Testis (tissue), 3 donors: ENCODE measurements around the gene PPM1L. TPM values are rescaled to one million over a fixed set of nuclear protein-coding genes. Genes with fewer than 3 reads are reported as not detected.

Source experiments
- DNase-seq: peaks from one replicate; pipeline ENCODE4 v3.0.0-alpha.2; 2019
- H3K27ac ChIP-seq, 2 donors: fragments of 200-600 bp; sonication (generic); one replicate each; pipeline ENCODE4 v1.5.1; 2019
- H3K27me3 ChIP-seq: fragments of 200-600 bp; sonication (generic); one replicate; pipeline ENCODE4 v1.5.1; 2019
- H3K36me3 ChIP-seq: fragments of 200-600 bp; sonication (generic); one replicate; pipeline ENCODE4 v1.5.1; 2017; ENCODE audit warnings: low read depth; ENCODE audit errors: missing control alignments
- H3K4me1 ChIP-seq: fragments of 200-600 bp; sonication (generic); one replicate; pipeline ENCODE4 v1.5.1; 2019
- H3K4me3 ChIP-seq, 2 donors: fragments of 200-600 bp; sonication (generic); one replicate each; pipeline ENCODE4 v1.5.1; 2017 to 2019
- H3K9me3 ChIP-seq: fragments of 200-600 bp; sonication (generic); one replicate; pipeline ENCODE4 v1.5.1; 2017
- CTCF ChIP-seq, 3 experiments: fragments of 450-650 bp in 2 of 3; fragments of 200-600 bp in 1 of 3; sonication (generic) in 1 of 3; IDR thresholded peaks; one replicate each; pipeline ENCODE4 v1.5.1; 2016 to 2019; ENCODE audit warnings: antibody characterized with exemption in 3 of 3, mild to moderate bottlenecking in 2 of 3, moderate library complexity in 1 of 3
- POLR2A ChIP-seq: fragments of 450-650 bp; IDR thresholded peaks from one replicate; pipeline ENCODE4 v1.6.1; 2017; ENCODE audit warnings: antibody characterized with exemption, mild to moderate bottlenecking, moderate library complexity
- WGBS, 2 donors: methylation state at CpG; one replicate each; pipeline ENCODE4 v1.1.5; 2018; 5-methylcytosine and 5-hydroxymethylcytosine counted together
- intact Hi-C: fragments of 100-400 bp; cut with DNase I; formaldehyde crosslinking; loops from one replicate; pipeline ENCODE4 v1.15.1; 2023; ENCODE audit warnings: low total_unique reads
- polyA plus RNA-seq: library from polyadenylated mRNA; stranded (reverse); fragments of 350-450 nt; fragmentation: Illumina TruSeq; extraction: RNeasy Lipid Tissue Mini Kit (QIAGEN cat#74804); gene quantifications from one replicate; pipeline ENCODE4 v1.2.3, GENCODE V29; 2014; ENCODE audit warnings: low read depth, low replicate concordance; ENCODE audit not compliant: insufficient read depth
- total RNA-seq, 2 donors: library from RNA; depleted of rRNA; stranded (reverse); fragments of >200 nt; gene quantifications; one replicate each; pipeline ENCODE4 v1.2.3, GENCODE V29; 2016

PPM1L gene
- total and polyA plus RNA-seq, 3 donors from 2014 or later, result 4.4 to 27.7 (median 19.6) TPM

GRCh38 chr3:160950954-160951353 is 194.9 kb downstream of the PPM1L start:
- TF ChIP-seq CTCF (IDR thresholded peaks at IDR 0.05) (no peak), POLR2A (no peak)
- no peak overlapping the region for H3K27ac ChIP-seq
- H3K4me3 ChIP-seq, result no peak overlapping the region
- WGBS, 2 donors, result 62 to 64% methylated on average over 2 of the region's 2 CpGs
- no peaks in the 10 kb centered on the region for H3K27me3 ChIP-seq
- no peaks in the 10 kb centered on the region for H3K9me3 ChIP-seq
- no peaks in the 10 kb centered on the region for H3K4me1 ChIP-seq
- intact Hi-C loops, result no loop called here
- DNase-seq, result no peak
- H3K36me3 ChIP-seq, result no peaks in the 10 kb centered on the region

- Histone ChIP-seq H3K27ac (no peak overlapping the region), H3K4me3 (no peak overlapping the region), H3K4me1 (no peaks in the 10 kb centered on the region), H3K27me3 (no peaks in the 10 kb centered on the region), H3K9me3 (no peaks in the 10 kb centered on the region), H3K36me3 (no peaks in the 10 kb centered on the region)
- 60 to 69% methylated on average over 8 of the region's 8 CpGs for WGBS, 2 donors
- DNase-seq, result no peak
- TF ChIP-seq POLR2A (no peak), CTCF (IDR thresholded peaks at IDR 0.05) (no peak)
- intact Hi-C loops, result no loop called here
Observed at GRCh38 chr3:160951642-160952487, 195.8 kb downstream of the PPM1L start.

GRCh38 chr3:160953686-160954085 is 197.7 kb downstream of the PPM1L start:
- no peak for TF ChIP-seq POLR2A
- TF ChIP-seq CTCF (IDR thresholded peaks at IDR 0.05), result no peak
- Histone ChIP-seq H3K36me3 (no peaks in the 10 kb centered on the region), H3K27me3 (no peaks in the 10 kb centered on the region), H3K9me3 (no peaks in the 10 kb centered on the region), H3K27ac (no peak overlapping the region), H3K4me3 (no peak overlapping the region), H3K4me1 (no peaks in the 10 kb centered on the region)
- no peak for DNase-seq
- WGBS, 2 donors, result 94% methylated on average over 3 of the region's 3 CpGs
- intact Hi-C loops, result no loop called here

GRCh38 chr3:160956785-160957184 is 200.8 kb downstream of the PPM1L start:
- no peak for DNase-seq
- no peaks in the 10 kb centered on the region for H3K36me3 ChIP-seq
- TF ChIP-seq POLR2A, result no peak
- peak in 1 of 3 experiments; percentile 8 for TF ChIP-seq CTCF (IDR thresholded peaks at IDR 0.05)
- H3K9me3 ChIP-seq, result no peaks in the 10 kb centered on the region
- intact Hi-C loops, result no loop called here
- H3K27me3 ChIP-seq, result no peaks in the 10 kb centered on the region
- H3K27ac ChIP-seq, result no peak overlapping the region
- H3K4me3 ChIP-seq, result no peak overlapping the region
- no peaks in the 10 kb centered on the region for H3K4me1 ChIP-seq

GRCh38 chr3:160960568-160960967 is 204.5 kb downstream of the PPM1L start:
- H3K27me3 ChIP-seq, result no peaks in the 10 kb centered on the region
- H3K9me3 ChIP-seq, result no peaks in the 10 kb centered on the region
- no peak for TF ChIP-seq CTCF (IDR thresholded peaks at IDR 0.05)
- no peak for TF ChIP-seq POLR2A
- WGBS, 2 donors, result 64 to 85% methylated on average over 1 of the region's 1 CpG
- intact Hi-C loops, result no loop called here
- H3K36me3 ChIP-seq, result no peaks in the 10 kb centered on the region
- H3K4me1 ChIP-seq, result no peaks in the 10 kb centered on the region
- DNase-seq, result no peak
- H3K27ac ChIP-seq, result no peak overlapping the region
- no peak overlapping the region for H3K4me3 ChIP-seq
